HEK293T (cell line): ENCODE measurements around the gene LRRC28.

ENCODE experiments used
- ARNT ChIP-seq: fragments of 450-650 bp; IDR thresholded peaks from 2 replicates; pipeline ENCODE4 v1.6.1; 2017; ENCODE audit warnings: mild to moderate bottlenecking
- BHLHE40 ChIP-seq: fragments of 450-650 bp; IDR thresholded peaks from 2 replicates; pipeline ENCODE4 v1.6.1; 2016; ENCODE audit warnings: mild to moderate bottlenecking, moderate library complexity, borderline replicate concordance
- CTBP1 ChIP-seq: fragments of 450-650 bp; IDR thresholded peaks from 2 replicates; pipeline ENCODE4 v1.6.1; 2016; ENCODE audit warnings: borderline replicate concordance
- FOXK2 ChIP-seq: fragments of 450-650 bp; IDR thresholded peaks from 2 replicates; pipeline ENCODE4 v1.6.1; 2016; ENCODE audit warnings: mild to moderate bottlenecking
- HDGF ChIP-seq: fragments of 450-650 bp; IDR thresholded peaks from 2 replicates; pipeline ENCODE4 v1.6.1; 2017; ENCODE audit warnings: antibody characterized with exemption, borderline replicate concordance
- NFRKB ChIP-seq: fragments of 450-650 bp; IDR thresholded peaks from 2 replicates; pipeline ENCODE4 v1.6.1; 2016; ENCODE audit warnings: mild to moderate bottlenecking, moderate library complexity
- SP1 ChIP-seq: fragments of 450-650 bp; IDR thresholded peaks from 2 replicates; pipeline ENCODE4 v1.6.1; 2017
- TARDBP ChIP-seq: fragments of 450-650 bp; IDR thresholded peaks from 2 replicates; pipeline ENCODE4 v1.6.1; 2016
- ZNF384 ChIP-seq: fragments of 450-650 bp; IDR thresholded peaks from 2 replicates; pipeline ENCODE4 v1.6.1; 2016
- TF ChIP-seq, protein P1 (sequence below): fragments of 450-650 bp; IDR thresholded peaks from 2 replicates; pipeline ENCODE4 v1.6.1; 2016

DNA sequence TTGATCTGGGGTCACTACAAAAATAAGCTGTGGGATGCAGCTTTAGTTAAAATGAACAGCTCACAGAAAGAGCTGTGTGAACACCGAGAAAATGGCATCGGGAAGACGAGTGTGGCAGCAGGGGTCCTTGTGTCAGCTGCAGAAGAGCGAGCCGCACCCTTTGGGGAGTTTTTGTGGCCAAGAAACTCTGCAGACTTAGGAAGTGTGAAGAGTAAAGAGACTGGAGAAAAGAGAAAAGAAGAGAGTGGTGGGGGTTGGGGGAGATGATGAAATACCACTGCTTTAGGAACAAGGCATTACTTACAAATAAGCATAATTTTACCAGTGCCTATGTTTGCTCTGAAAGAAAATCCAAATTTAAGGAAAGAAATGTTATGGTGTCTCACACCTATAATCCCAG is 147.8 kb downstream of the LRRC28 start:
- TF ChIP-seq SP1 = no peak
- TF ChIP-seq, protein P1, sequence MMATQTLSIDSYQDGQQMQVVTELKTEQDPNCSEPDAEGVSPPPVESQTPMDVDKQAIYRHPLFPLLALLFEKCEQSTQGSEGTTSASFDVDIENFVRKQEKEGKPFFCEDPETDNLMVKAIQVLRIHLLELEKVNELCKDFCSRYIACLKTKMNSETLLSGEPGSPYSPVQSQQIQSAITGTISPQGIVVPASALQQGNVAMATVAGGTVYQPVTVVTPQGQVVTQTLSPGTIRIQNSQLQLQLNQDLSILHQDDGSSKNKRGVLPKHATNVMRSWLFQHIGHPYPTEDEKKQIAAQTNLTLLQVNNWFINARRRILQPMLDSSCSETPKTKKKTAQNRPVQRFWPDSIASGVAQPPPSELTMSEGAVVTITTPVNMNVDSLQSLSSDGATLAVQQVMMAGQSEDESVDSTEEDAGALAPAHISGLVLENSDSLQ = no peak
- TF ChIP-seq CTBP1 = no peak
- no peak for TF ChIP-seq ZNF384
- no peak for TF ChIP-seq NFRKB
- TF ChIP-seq ARNT = no peak
- no peak for TF ChIP-seq TARDBP
- TF ChIP-seq HDGF = no peak
- no peak for TF ChIP-seq BHLHE40
- no peak for TF ChIP-seq FOXK2
